AG04449 (cell line): ENCODE data around the gene TMEM221.
A peak's percentile ranks its signal among the peaks of the same experiment; 100 is the strongest.

Source experiments
- CTCF ChIA-PET: fragments of 350-600 bp; formaldehyde crosslinking; extraction: SDS; loops from one replicate; lab custom pipeline; 2021; ENCODE audit warnings: antibody characterized with exemption; lab: Yijun Ruan, JAX
- POLR2A ChIA-PET: fragments of 400-600, 350-600 bp; formaldehyde crosslinking; extraction: SDS; loops from one replicate; lab custom pipeline; 2020; ENCODE audit warnings: antibody characterized with exemption, inconsistent platforms; lab: Yijun Ruan, JAX
- DNase-seq: peaks from one replicate; pipeline ENCODE4 v3.0.0-alpha.2; 2010; ENCODE audit warnings: low read depth, low spot score
- H3K4me3 ChIP-seq: 2 replicates; pipeline ENCODE4 v1.5.1; 2011; ENCODE audit warnings: low read depth, mild to moderate bottlenecking, control low read depth, low read length
- CTCF ChIP-seq: IDR thresholded peaks from one replicate; pipeline ENCODE4 v1.5.1; 2011; ENCODE audit warnings: mild to moderate bottlenecking, moderate library complexity, low read length, control low read depth, inconsistent platforms; ENCODE audit not compliant: insufficient read depth; ENCODE audit errors: missing control alignments

The TMEM221 gene

GRCh38 chr19:17424743-17425365 lies 23.6 kb downstream of the TMEM221 start:
- ChIA-PET POLR2A (no interaction called here), CTCF (interaction anchor here (0.9 to 1.3 kb wide), 3 partner anchors 10 to 429 kb away, joined by 3 to 6 read pairs (median 4); no protein-coding TSS in a partner anchor)
- no peak for DNase-seq
- TF ChIP-seq CTCF = peak; percentile 61
- H3K4me3 ChIP-seq = no peak overlapping the region

GRCh38 chr19:17423429-17424208 lies 24.8 kb downstream of the TMEM221 start:
- POLR2A ChIA-PET = no interaction called here
- DNase-seq = no peak
- CTCF ChIA-PET = no interaction called here
- no peak overlapping the region for H3K4me3 ChIP-seq
- TF ChIP-seq CTCF = no peak

- ChIA-PET CTCF (interaction anchor here (1.3 to 1.5 kb wide), 2 partner anchors 10 to 32 kb away, joined by 3 to 7 read pairs; no protein-coding TSS in a partner anchor), POLR2A (no interaction called here)
- no peak for DNase-seq
- TF ChIP-seq CTCF = no peak
- no peak overlapping the region for H3K4me3 ChIP-seq
Measured at GRCh38 chr19:17421942-17422341, 26.5 kb downstream of the TMEM221 start.

GRCh38 chr19:17420475-17420924 lies 28.0 kb downstream of the TMEM221 start:
- CTCF ChIA-PET = interaction anchor here (1.3 kb wide), 1 partner anchor 31 kb away, joined by 7 read pairs; no protein-coding TSS in a partner anchor
- no peak for DNase-seq
- peak overlapping the region; percentile 82 for H3K4me3 ChIP-seq
- POLR2A ChIA-PET = no interaction called here
- peak; percentile 29 for TF ChIP-seq CTCF

- ChIA-PET CTCF (interaction anchor here (0.7 to 1.7 kb wide), 9 partner anchors 9 to 113 kb away, joined by 3 to 9 read pairs (median 5); no protein-coding TSS in a partner anchor), POLR2A (interaction anchor here (0.6 to 1.3 kb wide), 7 partner anchors 14 to 440 kb away, joined by 3 to 5 read pairs (median 4); partner anchors contain the start of genes ANO8, BST2, RPL18A and SLC27A1)
- DNase-seq = peak; percentile 95
- H3K4me3 ChIP-seq = peak within 1 kb of the TSS; percentile 82
- no peak for TF ChIP-seq CTCF
Measured at GRCh38 chr19:17419621-17420474, 28.6 kb downstream of the TMEM221 start, which contains the start of gene MVB12A. Gene MVB12A, plus strand, starts transcription at chr19:17420047. Its CDS starts 89 bp downstream, at chr19:17420136.
